Activated CD8-positive, alpha-beta memory T cell treated with anti-CD3 and anti-CD28 coated beads for 48 hours (primary cell): ENCODE measurements around the gene ADPRS.

ENCODE experiments used
- DNase-seq, 3 experiments: peaks; one replicate each; pipeline ENCODE4 v3.0.0-alpha.2; 2020; ENCODE audit warnings: low read depth in 2 of 3, low spot score in 2 of 3

The ADPRS gene

DNA sequence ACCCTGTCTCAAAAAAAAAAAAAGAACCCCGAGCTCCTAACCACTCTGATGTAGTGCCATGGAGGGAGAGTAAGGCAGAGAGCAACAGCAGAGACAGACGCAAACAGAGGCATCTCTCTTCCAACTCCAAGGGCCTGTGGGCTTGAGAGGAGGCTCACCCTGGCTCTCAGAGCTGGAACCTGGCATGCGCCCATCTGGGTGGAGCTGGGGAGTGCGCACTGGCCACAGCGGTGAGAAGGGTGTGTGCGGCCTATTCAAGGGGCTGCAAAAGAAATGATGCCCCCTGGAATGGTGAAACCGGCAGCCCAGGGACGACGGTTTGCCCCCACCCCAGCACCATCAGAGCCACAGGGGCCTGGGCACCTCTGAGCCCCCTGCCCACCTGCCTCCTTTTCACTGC lies 18.7 kb downstream of the ADPRS start:
- DNase-seq: no peak

DNA sequence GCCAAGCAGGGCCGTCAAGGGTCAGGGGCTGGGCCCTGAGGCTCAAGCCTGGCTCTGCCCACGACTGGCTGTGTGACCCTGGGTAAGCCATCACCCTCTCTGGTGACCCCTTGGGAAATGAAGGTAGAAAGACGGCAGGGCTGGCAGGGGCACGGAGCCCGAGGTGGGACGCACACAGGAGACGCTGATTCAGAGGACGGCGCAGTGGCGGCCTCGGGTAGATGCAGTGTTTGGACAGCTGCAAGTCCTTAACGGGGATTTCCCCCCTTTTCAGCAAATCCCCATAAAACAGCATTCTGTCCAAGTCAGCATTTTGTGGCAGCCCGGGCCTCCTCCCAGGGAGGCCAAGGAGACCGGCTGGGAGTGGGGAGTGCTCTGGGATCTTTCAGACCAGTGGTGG lies 19.6 kb downstream of the ADPRS start:
- DNase-seq: no peak

DNA sequence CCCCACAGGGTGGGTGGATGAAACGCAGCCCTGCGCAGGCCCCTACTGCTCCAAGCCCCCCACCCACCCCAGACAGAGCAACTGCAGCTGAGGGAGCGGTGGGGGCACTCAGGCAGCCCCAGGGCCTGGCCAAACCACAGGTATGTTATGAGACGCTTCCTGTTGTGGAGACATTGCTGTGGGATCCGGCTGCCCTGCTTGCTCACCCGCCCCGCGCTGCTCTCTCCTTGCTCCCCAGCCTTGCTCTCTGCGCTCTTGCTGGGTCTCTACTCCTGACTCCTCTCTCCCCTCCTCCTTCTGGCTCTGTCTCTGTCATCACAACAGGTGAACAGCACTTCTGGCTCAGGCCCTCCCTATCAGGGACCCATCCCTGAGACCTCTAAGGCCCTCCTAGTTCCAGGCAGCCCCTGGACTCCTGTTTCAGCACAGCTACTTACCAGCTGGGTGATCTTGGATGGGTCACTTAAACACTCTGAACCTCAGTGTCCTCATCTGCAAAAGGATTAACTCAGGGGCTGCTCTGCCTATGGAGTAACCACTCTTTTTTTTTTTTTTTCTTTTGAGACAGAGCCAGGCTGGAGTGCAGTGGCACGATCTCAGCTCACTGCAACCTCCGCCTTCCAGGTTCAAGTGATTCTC lies 20.5 kb downstream of the ADPRS start:
- DNase-seq: no peak

DNA sequence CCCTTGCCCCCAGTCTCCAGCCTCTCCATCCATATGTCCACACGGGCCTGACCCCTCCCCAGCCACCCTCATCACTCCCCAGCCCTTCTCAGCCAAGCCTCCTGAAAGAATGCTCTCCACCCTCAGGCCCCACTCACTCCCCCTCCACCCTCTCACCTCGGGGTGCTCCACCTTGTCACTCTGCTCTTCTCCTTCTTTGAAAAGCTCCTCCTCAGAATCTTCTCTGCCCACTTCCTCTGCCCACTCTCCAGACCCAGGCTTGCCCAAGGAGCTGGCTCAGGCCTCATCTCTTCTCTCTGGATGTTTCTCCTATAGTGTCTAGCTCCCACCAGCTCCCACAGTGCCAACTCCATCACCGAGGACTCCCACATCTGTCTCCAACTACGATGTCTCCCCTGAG lies 22.5 kb downstream of the ADPRS start:
- DNase-seq: no peak

DNA sequence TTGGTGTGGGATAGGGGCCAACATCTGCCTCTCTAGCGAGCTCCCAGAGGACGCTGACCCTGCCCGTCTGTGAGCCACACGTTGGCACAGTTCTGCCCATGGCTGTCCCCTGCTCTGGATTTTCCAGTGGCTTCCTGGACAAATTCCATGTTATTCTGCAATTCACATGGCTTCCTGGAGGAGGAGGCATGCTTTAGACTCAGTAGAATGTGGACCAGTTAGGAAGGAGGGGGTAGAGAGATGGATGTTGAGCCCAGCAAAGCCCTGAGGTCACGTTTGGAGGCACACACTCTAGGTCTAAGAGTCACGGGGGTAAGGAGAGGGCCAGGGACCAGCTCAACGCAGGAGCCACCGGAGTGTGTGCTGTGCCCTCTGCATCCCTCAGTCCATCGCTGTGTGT lies 24.1 kb downstream of the ADPRS start:
- no peak for DNase-seq

DNA sequence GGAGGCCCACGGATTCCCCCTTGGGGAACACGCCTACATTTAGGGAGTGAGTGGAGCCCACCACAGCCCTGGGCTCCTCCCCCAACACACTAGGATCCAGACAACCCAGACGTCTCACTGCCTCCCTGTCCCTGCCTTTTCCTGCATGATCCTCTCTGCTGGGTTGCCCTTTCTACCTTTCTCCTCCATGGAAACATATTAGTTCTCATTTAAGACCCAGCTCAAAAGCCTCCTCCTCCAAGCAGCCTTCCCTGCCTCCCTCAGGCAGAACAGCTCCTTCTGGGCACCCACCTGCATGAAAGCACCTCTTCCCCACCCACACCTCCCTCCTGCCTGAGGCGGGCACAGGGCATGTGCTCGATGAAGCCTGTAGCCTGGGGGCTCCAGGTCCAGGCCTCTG lies 25.7 kb downstream of the ADPRS start:
- no peak for DNase-seq

DNA sequence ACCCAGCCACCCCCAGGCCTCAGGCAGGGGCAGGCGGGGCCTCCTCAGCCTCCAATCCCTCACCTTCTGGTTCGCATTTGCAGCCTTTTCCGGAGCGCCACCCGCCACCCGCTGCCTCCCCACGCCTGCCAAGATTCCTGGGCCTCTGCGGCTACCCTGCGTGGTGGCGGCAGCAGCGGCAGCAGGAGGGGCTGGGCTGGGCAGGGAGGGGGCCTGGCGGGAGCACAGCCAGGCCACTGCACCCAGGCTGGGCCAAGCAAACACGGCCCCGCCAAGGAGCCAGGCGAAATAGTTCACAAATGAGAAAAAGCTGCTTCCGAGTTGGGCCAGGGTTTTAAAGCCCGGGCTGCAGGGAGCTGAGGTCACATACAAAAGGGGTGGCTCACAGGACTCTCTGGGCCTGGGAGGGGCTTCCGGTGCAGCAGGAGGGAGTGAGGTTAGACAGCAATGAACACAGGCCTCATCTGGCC lies 26.5 kb downstream of the ADPRS start:
- DNase-seq: no peak

DNA sequence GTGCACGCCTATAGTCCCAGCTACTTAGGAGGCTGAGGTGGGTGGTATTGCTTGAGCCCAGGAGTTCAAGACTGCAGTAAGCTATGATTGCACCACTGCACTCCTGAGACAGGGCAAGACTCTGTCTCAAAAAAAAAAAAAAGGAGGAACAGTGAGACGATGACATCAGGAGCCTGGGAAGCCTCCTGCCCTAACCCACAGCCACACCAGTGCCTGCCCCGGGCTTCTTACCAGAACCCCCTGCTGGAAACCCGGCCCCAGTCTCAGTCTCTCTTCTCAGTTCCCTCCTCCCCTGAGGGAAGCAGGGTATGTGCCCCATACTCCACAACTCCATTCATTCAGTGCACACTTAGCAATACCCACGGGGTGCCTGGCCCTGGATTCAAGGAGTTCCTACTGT lies 27.2 kb downstream of the ADPRS start:
- DNase-seq: no peak

DNA sequence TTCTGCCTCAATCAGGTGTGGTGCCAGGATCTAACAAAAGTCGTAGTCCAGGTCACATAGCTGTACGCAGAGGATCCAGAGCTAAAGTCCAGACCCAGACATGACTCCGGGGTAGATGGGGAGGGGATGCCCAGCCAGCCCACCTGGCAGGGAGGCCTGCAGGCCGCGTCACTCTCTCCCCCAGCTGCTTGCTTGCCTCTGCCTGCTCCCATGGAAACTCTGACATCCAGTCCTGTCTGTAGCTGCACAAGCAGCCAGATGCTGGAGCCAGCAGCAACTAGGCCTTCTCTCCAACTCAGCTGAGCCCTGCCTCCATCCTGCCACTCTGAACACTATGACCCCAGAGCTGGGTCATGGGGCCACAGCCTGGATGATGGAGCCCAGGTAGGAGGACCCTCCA lies 28.2 kb downstream of the ADPRS start:
- DNase-seq: no peak

DNA sequence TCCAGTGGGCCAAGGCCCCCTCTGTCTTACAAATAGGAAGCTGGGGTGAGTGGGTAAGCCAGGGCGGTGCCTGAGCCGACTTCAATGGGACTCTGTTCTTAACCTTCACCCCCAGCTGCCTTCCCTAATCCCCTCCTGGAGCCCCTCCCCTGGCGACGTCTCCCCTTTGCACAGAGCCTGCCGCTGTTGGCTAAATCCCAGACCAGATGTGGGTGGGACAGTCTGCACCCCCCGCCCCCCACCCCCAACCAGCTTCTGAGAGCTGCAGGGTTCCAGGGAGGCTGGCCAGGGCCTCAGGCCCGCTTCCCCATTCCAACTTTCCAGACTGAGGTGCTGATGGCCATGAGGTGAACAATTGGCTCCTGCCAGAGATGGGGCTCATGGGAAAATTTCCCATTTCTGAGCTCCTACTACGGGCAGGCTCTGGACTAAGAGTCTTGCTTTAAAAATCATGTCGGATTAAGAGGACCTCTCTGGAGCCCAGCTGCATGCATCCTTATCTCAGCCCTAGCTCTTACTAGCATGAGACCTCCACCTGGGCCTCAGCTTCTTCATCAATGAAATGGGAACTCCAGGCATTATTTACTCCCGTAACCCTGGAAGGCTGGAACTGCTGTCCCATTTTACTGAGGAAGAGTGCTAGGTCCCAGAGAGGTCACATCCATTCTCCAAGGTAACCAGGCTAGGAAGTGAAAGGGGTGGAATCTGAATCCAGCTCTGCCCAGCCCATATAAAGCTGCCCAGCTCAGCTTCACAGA lies 29.9 kb downstream of the ADPRS start:
- no peak for DNase-seq

DNA sequence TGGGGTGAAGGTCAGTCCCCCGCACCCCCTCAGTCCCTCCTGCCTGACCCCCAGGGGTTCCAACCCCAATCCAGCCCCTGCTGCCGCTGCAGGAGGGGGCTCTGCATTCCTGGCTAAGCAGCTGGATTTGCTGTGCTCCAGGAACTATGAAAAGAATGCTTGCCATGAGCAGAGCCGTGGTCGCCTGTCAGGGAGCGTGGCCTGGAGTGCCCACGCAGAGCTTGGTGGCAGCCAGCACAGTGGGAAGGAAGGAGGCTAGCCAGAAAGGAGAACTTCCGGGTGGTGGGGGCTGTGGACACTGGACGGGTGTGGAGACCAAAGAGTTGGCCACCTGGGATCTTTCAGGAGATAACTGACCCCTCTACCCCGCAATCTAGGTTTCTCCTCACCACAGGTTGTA lies 30.8 kb downstream of the ADPRS start:
- DNase-seq: no peak

DNA sequence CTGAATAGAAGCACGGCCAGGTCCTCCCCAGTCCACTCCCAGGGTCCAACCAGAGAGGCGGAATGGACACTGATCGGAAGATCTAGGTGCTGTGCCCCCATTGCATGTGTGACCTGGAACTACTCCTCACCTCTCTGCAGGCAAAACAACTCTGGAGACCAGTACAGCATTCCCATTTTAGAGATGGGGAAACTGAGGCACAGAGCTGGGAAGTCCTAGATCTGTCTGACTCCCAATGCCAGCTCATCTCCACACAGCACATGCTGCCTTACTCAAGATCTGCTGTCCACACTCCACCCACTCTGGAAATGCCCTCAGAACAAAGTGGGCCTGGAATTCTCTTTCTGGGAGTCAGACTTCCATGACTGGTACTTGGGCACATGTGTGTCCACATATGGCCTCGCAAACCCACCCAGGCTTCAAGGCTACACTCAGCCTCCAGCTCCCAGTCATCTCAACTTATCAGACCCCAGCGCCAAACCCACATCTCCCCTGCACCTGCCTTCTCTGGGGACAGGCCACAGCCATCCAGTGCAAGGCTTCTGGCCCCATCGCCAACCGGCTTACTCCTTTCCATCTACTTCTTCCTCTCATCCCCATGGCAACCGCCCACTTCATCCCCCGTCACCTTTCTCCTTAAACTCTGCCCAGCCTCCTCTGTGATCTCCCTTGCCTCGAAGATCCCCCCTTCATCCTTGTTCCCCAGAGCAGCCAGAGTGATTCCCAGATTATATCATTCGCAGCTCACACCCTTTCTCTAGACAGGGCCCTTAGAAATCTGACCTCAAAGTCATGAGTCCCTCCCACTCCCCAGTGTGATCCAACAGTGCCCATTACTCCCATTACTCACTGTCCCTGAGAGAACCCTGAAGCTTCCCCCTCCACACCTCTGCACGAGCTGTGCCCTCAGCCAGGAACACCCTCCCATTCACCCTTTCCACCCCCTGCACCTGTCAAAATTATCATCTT lies 33.7 kb downstream of the ADPRS start:
- no peak for DNase-seq

DNA sequence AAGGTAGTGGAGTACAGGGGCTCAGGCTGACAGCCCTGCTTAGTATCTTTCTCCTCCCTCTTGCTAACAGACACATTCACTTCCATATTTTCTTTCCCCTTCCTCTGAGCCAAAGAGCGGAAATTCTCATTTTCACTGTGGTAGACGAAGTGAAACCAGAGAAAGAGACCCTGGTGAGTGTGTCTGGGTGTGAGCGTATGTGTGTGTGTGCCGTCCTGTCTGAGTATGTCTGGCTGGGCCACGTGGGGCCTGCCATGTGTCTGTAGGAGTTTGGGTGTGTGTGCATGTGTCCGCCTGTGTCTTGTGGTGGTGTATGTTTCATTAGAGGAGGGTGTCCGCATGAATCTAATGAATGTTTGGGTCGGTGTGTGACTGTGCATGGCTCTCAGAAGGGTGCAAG lies 34.7 kb downstream of the ADPRS start:
- no peak for DNase-seq

DNA sequence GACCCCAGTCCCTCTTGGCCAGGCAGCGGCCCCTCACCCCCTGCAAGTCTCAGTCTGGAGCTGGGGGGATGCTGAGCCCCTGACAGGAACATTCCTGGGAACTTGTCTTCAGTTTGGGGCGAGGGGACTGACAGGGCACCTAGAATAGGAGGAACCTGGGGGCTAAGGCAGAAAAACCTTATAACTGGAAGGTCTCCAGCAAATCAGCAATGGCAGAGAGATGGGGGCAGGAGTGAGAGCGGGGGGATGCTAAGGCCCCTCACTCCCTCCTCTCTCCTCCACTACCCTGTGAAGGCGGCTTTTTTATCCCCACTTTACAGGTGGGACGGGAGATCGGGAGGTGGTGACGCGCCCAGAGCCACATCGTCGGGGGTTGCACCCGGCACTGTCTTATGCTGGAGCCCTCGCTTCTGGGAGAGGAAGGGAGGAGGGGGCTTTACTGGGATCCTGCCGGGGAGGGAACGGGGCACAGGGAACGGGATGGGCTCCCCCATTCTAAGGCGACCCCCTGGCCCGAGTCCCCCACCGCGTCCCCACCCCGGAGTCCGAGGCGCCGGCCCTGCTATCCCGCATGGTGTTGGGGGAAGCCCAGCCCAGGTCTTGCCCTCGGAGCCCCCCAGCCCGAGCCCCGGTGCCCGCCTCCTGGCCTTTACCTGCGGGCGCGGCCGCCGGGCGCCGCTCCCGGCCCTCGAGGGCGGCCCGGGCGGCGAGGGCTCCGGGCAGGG lies 35.9 kb downstream of the ADPRS start:
- DNase-seq: no peak

DNA sequence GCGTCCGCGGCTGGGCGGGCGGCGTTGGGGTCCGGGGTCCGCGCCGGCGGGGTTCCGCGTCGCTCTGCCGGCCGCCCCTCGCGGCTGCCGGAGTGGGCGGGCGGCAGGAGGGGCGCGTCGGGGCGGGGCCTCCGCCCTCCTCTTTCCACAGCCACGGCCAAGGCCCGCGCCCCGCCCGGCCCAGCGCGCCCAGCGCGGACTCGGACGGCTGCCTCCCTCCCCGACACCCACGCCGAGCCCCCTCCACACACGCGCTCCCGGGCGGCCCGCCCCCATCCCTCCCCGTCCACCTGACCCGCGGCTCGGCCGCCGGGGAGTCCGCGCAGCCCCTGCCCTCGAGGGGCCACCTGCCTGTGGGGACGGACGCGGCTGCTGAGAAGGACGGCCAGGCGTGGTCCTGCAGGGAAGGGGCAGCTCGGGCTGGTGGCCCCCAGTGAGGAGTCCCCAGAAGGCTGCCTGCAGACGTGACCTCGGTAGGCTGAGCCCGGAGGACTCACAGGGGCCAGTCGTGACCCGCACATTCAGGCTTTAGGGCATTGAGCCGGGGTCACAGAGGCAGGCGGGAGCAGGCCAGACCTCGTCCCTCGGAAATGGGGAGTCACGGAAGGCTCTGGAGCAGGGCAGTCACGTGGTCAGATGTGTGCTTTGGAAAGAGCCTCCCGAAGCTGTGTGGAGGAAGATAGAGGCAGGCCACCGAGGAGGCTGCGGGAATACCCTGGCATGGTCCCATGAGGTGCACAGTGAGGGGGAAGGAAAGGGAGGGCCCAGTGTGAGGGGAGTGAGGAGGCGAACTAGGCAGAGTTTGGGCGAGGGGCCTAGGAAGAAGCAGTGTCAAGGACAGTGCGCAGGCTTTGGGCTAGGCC lies 36.7 kb downstream of the ADPRS start, which contains the start of gene COL8A2:
TSS of gene COL8A2 (minus strand) at position 94 of the 863 bp plus-strand sequence. CDS start 24,980 bp downstream, outside the sequence.
- no peak for DNase-seq

DNA sequence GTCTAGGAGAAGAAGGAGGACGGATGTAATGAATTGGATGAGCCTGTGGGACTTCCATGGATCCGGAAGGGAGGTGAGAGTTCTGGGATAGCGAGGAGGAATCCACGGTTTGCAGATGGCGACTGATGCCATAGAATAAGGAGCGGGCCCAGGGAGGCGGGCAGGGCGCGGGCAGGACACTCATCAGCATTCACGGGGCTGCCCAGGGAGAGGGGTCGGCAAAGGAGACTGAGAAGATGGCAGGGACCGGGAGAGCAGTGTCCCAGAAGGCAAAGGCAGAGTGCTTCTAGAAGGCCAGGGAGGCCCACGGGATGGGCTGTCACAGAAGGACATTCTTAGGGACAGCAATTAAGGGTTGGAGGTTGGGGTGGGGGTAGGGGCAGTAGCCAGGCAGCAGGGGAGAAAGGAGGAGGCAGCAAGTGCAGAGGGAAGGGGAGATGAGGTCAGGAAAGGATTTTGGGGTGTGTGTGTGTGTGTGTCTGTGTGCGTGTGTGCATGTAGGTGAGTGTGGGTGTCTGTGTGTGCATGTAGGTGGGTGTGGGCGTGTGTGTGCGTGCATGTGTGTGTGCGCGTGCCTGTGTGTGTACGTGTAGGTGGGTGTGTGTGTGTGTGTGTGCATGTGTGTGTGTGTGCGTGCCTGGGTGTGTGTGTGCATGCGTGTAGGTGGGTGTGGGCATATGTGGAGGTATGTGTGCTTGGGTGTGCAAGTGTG lies 37.5 kb downstream of the ADPRS start:
- DNase-seq: no peak

DNA sequence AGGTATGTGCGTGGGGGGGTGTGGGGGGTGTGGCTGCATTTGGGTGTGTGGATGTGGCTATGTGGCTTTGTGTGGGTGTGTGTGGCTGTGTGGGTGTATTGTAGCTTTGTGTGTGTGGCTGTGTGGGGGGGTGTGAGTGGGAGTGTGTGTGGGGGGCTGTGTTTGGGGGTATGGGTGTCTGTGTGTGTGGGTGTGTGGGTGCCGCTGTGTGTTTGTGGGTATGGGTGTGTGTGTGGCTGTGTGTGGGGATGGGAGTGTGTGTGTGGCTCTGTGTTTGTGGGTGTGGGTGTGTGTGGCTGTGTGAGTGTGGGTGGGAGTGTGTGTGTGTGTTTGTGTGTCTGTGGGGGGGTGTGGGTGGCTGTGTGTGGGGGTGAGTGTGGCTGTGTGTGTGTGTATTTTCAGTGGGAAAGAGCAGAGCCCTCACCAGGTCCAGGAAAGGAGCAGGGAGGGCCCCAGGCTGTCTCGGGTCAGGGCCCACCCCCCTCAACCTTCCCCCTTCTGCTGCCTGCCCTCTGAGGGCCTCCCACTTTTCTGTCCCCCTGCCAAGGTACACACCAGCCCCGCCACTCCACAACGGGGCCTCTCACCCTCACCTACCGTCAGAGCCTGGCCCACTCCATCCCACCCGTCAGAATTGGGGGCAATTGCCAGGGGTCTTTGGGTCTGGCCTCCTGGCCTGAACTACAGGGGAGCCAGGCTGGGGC lies 38.3 kb downstream of the ADPRS start:
- no peak for DNase-seq

DNA sequence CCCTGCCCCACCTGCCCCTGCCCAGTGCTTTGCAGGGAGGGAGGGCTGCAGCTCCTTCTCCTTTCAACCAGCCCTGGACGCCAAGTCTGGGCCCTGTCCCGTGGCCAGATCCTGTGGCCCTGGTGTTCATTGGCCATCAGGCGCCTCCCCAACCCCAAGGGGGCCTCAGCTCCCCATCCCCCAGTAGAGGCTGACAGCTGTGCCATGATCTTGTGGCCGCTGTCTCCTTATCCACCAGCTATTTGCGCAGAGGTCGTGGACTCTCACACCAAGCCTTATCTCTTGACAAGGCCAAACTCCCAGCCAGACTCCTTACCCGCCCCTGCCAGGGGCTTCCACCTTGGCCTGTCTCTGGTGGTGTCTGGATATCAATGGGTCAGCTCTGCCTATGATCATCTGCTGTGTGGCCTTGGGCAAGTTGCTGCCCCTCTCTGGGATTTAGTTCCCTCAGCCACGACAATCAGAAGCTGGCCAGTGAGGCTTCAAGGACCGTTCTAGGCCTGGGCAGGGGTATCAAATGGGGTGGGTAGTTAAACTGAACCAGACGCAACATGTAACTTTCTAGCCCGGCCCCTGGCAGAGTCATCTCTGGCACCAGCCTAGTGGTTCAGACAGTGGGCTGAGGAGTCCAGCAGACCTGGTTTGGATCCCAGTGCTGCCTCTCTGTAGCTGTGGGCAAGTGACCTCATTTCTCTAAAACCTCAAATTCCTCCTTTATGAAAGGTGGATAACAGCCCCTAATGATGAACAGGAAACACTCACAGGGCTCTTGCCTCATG lies 39.6 kb downstream of the ADPRS start:
- no peak for DNase-seq
